Measurements from ENCODE around the gene PARVB.
"Not testable (repeated sequence)": the region's sequence is repeated elsewhere in the genome, so short reads cannot be mapped to it uniquely, and the experiment has no call there.

Gene PARVB

DNA sequence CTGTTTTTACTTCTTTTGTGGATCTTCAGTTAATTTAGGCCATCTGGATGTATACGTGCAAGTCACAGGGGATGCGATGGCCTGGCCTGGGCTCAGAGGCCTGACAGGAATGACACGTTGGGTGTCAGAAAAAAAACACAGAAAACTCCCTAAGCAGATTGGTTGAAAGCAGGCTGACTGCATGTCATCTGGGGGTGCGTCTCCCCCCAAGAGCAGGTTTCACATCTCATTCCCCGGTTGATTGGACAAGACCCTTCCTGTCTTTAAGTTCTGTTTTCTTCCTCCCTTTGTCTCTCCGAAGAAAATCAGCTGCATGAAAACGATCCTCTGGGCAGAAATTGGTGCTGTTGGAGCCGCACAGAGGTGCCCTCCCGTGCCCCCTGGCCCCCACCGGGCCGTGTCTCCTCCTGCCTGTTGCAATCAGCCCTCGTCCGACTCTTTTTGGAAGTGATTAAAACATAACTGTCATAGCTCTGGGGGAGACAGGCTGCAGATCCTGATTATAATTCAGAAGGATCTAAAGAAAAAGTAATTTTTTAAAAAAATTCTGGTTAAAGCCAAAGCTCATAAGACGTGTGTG, 84.8 kb downstream of the PARVB start:
- no peak for DNase-seq (ENCODE audit: low read depth in 2 of 2)

DNA sequence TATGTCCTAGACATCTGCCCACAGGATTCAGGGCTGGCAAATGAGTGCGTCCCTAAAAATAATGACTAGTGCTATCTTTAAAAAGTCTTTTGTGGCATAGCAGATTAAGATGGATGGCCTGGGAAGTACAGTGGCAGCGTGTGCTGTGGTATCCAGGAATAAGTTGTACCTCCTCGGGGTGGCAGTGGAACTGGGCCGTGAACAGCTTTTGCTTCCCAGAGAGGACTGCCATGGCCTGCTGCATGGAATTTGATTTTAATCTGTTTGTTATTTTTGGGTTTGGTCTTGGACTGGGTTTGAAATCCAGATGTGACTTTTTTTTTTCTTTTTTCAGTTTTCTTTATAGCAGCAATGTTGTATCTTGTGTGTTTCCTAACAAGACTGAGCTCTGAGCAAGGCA, 85.3 kb downstream of the PARVB start:
- no peak for DNase-seq (ENCODE audit: low read depth in 2 of 2)

DNA sequence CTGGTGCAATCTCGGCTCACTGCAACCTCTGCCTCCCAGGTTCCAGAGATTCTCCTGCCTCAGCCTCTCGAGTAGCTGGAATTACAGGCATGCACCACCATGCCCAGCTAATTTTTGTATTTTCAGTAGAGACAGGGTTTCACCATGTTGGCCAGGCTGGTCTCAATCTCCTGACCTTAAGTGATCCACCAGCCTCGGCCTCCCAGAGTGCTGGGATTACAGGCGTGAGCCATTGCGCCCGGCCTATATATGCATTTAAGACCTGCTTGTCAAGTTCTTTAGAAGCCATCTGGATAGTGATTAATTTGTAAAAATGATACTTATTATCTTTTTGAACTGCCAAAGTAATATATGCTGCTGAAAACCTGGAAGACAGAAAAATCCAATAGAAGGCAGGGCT, 86.6 kb downstream of the PARVB start:
- DNase-seq (ENCODE audit: low read depth in 2 of 2) = not testable (repeated sequence)

DNA sequence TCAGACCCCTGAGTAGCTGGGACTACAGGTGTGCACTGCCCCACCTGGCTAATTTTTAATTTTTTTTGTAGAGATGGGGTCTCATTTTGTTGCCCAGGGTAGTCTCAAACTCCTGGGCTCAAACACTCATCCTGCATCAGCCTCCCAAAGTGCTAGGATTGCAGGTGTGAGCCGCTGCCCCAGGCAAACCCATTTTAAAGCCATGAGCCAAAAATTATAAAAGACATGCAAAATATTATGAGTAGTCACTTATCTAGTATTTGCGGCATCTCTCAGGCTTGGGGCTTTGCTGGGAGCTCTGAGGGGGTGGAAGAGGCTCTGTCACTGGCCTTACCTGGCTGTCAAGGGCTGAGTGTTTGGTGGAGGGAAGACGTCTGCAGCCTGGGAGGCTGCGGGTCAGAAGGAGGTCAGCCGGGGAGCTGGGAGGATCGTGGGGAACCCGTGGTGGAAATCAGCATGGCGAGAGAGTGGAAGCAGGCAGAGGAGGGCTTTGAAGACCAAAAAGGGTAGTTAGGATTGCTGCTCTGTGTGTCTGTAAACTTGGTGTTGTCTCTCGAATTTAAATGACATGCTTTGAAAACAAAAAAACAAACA, 87.6 kb downstream of the PARVB start:
- DNase-seq (ENCODE audit: low read depth in 2 of 2) = no peak

DNA sequence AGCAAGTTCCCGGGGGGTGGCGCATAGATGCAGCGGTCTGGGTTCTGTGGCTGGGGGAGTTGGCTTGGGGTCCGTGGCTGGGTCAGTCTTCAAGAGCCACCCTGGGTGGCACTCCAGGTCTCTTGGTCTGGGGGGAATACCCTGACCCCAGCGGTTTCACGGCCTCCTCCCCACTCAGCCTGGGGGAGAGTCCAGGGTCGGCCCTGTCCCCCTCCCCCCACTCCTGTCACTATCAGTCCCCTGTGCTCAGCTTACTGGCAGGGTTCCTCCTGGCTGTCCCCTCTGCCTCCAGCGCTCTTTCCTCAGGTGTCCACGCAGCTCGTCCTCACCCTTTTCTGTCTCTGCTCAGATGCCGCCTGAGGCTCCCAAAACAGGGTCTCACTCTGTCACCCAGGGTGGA, 88.1 kb downstream of the PARVB start:
- DNase-seq (ENCODE audit: low read depth in 2 of 2) = no peak

DNA sequence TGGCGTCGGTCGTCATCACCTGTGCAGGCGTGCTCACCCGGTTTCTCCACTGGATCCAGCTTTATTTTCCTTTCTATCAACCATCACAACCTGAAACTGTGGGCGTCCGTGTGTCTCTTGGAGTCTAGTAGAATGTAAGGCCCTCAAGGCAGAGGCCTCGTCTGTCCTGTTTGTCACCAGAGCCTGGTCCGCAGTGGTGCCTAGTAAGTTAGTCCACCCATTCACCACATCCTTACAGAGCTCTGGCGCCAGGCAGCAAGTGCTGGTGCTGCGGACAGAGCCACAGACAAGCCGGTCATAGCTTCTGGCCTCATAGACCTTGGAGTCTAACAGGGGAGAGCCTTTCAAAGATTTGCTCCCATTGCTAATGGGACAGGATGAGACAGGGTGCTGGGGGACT, 92.2 kb downstream of the PARVB start:
- no peak for DNase-seq (ENCODE audit: low read depth in 2 of 2)

DNA sequence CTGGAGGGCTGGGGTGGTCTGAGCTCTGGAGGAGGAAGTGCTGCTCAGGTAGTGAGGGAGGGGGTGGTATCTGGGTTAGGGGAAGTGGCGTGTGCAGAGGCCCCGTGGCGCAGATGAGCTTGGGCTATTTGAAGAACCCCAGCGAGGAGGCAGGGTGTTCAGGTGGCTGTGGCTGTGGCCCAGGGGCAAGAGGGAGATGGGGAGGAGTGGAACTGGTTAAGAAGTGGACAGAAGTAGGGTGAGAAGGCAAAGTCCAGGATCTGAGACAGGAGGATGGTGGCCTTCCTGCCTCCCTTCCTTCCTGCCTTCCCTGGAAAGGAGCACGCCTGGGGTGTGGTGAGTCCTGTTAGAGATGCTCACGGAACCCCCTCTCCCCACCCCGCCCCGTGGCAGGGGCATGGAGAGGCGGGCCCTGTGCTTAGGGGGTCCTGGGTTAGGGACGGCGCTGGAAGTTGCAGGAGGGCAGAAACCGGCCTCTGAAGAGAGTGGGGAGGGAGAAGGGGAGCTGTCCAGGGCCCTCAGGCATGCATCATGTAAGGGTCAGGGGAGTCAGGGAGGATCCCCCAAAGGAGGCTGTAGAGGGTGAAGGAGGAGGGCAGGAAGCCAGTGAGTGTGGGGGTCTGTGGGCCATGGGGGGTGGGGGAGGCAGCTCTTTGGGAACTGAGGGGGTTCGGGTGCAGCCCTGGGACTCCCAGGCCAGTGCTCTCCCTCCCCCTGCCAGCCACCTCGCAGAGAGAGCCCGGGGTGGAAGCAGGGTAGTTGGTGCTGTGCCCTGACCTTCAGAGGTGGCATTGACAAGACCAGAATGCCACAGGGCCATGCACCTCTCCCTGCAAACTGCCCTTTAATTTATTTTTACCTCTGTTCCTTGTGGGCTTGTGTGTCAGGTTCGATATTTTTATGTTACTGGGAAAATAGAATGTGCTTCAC, 92.9 kb downstream of the PARVB start:
- no peak for DNase-seq (ENCODE audit: low read depth in 2 of 2)

DNA sequence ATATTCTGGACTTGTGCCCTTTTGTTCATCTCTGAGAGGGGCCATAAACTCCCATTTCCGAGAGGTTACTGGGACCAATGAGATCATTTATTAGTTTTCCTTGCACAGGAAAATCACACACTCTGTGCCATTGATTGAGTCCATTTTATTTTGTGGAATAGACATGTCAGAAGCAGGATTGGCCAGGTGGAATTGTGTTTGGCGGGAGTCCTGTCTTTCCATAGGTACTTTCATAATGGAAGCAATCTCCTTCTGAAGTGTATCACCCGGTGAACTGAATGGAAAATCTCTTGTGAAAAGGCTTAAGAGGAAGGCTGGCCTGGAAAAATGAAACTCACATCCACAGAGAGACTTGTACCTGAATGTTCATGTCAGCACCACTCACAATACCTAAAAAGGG, 93.6 kb downstream of the PARVB start:
- DNase-seq (ENCODE audit: low read depth in 2 of 2) = no peak

DNA sequence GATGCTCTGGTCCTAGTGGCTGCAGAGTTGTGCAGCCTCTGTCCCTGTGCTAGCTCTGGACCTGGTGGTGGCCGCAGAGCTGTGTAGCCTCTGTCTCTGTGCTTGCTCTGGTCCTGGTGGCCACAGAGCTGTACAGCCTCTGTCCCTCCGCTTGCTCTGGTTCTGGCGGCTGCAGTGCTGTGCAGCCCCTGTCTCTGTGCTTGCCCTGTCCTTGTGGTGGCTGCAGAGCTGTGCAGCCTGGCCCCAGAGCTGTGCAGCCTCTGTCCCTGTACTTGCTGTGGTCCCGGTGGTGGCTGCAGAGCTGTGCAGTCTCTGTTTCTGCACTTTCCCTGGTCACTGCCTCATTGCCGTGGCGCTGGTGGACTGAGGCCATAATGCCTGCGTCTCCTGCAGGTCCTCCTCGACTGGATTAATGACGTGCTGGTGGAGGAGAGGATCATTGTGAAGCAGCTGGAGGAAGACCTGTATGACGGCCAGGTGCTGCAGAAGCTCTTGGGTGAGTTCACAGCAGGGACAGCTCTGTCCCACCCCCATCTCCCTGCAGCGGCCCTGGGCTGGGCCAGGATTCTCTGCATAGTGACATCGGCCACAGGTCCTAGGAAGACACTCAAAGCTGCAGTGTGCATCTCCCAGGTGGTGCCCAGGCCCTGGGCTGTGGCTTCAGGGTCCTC, 94.7 kb downstream of the PARVB start:
- DNase-seq (ENCODE audit: low read depth in 2 of 2) = no peak

DNA sequence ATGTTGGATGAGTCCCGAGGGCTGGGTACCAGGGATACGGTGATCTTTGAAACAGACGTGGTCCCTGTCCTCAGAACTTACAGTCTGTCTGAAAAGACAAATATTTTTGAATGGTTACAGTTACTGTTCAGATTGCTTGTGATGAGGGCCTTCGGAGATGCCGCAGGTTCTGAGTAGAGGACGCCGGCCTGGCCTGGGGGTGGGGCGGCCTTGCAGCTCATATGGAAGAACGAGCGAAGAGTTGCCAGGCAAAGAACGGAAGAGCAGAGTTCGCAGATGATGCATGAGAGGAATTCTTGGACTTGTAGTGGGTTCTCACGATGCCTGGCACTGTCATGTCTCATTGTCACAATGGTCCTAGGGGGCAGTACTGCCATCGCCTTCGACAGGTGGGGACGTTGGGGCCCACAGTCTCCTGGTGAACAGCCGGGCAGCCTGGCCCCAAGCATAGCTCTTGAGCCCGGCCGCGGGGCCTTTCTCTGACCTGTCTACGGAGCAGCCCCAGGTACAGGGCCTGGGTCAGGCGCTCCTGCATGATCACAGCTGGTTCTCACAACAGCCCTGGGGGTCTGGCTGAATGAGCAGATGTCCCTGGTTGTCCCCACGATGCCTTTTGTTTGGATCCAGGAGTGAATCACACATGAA, 95.7 kb downstream of the PARVB start:
- DNase-seq (ENCODE audit: low read depth in 2 of 2) = no peak

DNA sequence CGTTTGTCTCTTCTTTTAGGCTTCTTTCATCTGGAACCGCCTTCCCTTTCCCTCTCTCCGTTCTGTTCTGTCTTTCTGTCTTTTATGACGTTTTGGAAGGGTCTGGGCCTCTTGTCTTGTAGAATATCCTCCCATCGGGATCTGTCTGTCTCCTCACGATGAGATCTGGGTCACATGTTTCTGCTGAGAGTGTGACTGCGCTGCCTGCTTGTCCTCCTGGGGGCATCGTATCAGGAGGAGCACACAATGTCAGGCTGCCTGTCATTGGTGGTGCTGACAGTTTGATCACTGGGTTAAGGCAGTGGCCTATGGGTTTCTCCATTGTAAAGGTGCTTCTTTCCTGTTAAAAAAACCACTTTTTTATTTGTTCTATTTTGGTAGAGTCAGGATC, 96.2 kb downstream of the PARVB start:
- DNase-seq (ENCODE audit: low read depth in 2 of 2) = no peak

DNA sequence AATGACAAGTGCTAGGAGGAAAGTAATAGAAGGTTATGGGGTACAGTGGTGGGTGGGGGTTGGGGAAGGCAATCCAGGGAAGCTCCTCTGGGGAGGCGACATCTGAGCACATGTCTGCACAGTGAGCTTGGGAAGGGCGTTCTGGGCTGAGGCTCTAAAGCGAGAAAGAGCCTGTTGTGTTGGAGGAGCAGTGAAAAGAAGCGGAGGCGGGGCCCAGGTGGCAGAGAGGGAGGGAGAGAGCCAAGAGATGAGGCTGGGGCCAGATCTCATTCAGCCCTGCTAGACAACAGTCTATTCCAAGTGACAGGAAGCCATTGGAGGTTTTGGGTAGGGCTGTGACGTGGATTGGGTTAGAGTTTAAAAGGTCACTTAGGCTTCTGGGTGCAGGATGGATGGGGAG, 101.3 kb downstream of the PARVB start:
- no peak for DNase-seq (ENCODE audit: low read depth in 2 of 2)

DNA sequence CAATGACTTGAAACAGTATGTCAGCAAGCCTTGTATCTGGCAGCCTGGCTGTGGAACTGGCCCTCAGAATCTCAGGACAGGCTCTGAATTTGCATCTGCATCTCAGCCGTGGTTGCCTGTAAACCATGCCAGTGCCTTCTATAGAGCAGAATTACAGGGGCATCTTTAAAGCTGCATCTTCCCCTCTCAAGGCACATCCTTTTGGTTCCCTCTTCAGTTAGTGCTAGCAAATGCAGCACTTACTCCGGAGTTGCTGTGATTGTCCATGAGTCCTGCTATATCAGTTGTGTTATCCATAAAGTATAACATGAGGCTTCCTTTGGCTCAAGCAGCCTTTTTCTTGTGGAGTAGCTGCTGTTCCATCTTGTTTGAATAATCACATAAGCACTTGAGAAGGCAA, 102.7 kb downstream of the PARVB start:
- no peak for DNase-seq (ENCODE audit: low read depth in 2 of 2)

DNA sequence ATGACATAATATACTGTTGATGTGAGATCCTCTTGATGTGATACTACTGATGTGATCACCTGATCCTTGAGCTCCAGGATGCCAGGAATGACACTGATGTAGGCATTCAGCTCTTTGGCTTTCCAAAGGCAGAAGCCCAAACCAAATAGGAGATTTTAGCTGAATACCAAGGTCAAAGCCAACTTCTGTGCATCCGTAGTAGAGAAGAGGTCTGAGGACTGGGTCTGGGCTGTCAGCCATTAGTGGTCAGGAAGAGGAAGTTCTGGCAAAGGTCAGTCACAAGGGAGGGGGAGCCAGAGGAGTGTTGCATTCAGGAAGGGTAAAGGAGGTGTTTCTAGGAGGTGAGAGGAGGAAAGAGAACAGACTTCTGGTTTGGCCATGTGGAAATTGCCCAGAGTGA, 103.3 kb downstream of the PARVB start:
- DNase-seq (ENCODE audit: low read depth in 2 of 2) = no peak

DNA sequence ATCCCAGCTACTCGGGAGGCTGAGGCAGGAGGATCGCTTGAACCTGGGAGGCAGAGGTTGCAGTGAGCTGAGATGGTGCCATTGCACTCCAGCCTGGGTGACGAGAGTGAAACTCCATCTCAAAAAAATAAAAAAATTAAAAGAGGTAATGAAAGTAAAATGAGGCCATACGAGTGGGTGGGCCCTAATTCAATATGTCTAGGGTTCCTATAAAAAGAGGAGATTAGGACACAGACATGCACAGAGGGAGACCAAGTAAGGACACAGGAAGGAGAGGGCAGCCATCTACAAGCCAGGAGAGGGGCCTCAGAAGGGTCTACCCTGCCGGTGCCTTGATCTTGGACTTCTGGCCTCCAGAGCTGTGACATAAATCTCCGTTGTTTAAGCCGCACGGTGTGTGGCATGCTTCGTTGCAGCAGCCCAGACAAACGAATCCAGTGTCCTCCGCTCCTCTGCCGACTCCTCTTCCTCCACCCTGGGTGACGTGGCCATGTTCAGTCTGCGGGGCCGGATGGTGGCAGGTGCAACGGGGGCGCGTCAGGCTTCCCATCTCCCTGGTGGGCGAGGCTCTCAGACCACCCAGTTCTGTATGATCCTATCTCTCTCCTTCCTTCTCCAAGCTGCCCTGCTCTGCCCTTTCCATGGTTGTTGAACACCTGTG, 105.0 kb downstream of the PARVB start:
- DNase-seq (ENCODE audit: low read depth in 2 of 2) = no peak

DNA sequence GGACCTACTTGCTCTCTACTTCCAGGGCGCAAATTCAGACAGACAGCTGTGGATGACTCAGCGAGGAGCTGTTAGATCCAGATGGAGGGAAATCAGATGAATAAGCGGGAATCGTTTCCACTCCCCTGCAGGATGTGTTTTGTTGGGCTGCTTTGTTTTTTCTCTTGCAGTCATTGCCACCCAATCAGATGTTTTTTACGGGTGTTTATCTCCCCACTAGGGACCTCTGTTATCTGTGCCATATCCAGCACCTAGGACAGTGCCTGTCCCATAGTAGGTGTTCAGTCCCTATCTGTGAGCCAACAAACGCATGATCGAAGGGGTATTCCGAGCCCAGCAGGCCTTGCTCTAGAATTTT, 105.5 kb downstream of the PARVB start:
- DNase-seq (ENCODE audit: low read depth in 2 of 2) = no peak

DNA sequence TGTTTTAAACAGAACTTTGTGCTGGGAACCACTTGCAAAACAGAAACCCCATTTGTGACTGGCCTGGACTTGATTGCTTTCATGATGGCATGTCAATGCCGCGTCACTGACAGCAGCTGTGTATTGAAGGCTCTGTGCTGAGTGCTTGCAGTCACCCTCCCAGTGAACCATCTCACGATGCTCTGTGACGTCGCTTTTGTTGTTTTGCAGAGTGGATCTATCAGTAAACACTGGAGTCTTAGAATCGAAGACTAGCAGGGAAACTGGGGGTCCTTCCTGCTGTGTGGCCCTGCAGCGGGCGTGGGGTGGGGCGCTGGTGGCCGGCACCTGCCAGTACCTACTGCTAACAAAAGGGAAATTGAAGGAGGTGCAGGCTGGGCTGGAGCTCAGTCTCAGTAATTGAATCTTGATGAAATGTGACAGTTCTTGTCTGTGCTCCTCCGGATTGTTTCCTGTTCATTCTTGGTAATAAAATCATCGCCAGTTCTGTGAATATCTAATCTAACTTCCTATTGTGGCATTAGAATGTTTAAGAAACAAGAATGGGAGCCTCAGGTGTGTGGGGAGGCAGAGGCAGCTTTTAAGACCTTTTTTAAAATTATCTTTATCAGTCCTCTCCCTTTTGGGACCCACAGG, 106.1 kb downstream of the PARVB start:
- no peak for DNase-seq (ENCODE audit: low read depth in 2 of 2)

DNA sequence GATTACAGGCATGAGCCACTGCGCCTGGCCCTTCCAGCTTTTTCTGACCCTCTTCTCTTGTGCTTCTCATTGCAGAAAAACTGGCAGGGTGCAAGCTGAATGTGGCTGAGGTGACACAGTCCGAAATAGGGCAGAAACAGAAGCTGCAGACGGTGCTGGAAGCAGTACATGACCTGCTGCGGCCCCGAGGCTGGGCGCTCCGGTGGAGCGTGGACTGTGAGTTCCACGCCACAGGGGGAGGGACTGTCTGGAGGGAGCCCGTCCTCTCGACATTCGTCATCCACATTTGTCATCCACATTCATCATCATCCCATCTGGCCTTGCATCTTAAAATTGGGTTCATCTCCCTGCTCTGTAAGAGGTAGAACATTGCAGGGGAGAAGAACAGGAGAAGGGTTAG, 107.3 kb downstream of the PARVB start:
- DNase-seq (ENCODE audit: low read depth in 2 of 2) = no peak

DNA sequence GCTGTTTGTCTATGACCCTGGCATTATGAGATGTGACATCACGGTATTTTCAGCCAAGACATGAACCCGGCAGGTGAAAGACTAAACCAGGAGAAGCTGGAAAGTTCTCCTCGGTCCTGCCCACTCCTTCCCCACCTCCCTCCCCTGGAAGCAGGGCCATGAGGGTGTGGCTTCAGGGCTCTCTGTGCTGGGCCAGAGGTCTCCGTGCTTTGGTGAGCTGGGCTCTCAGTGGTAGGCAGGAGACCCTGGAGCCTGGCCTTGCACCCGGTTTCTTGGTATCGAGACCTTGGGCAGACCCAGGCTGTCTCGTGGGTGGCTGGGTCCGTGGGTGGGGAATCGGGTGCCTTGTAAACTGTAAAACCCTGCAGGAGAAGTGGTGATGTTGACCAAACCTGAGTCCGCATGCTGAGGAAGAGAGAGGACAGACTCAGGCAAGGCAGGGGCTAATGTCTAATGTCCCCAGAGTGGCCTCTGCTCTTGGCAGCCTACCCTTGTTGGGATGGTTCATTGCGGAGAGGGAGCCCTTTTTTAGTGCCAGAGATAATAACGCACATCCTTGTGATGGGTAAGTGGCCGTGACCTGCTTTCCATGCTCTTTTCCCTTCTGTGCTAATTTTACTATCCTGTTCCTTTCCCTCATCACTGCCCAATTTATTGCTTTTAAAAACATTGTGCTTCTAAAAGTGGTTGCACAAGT, 108.0 kb downstream of the PARVB start:
- DNase-seq (ENCODE audit: low read depth in 2 of 2) = no peak

DNA sequence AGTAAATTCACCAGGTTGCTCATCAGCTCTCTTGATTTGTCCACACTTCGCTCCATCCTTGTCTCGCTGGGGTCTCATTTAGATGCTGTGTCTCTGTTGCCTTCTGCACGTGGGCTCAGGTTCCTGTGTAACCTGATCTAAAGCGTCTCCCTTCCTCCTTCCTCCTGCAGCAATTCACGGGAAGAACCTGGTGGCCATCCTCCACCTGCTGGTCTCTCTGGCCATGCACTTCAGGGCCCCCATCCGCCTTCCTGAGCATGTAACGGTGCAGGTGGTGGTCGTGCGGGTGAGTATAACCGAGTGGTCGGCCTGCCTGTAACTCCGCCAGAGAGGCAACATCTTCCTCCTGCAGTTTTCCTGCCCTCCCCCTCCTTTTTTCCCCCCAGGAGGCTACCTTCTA, 108.6 kb downstream of the PARVB start:
- no peak for DNase-seq (ENCODE audit: low read depth in 2 of 2)

DNA sequence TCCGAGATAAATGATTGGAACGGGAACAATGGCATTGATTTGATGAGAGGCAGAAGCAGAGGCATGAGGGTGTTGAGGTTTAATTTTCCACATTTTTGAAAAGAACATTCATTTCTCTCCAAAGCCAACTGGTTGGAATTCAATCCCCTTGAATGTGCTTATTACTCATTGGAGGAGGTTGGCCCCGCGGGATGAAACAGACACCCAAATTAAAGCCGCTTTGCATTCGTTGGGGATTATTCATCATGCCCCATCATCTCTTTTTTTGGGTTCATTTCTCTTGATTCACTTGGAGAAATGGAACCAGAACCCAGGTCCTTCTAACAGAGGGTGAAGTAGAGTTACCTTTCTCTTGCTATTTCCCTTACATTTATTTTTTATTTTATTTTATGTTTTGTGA, 109.1 kb downstream of the PARVB start:
- DNase-seq (ENCODE audit: low read depth in 2 of 2) = no peak

Data from stimulated activated CD8-positive, alpha-beta memory T cell treated with anti-CD3 and anti-CD28 coated beads, Interleukin-2, amount 100 ng/mL, for 48 hours (primary cell).